Endothelial cell of umbilical vein (primary cell): Measurements from ENCODE around the gene YARS2. TPM values are rescaled to one million over a fixed set of nuclear protein-coding genes. Genes with fewer than 3 reads are reported as not detected.

Experiments used
- BruUV-seq: library from RNA; stranded (reverse); fragments of 400-500 nt; replicated peaks from 2 replicates; lab custom pipeline; 2021; lab: Mats Ljungman, UMichigan
- CTCF ChIA-PET: fragments of 300-600, 350-600 bp; sonication (Branson Sonifier 250); formaldehyde crosslinking; loops from one replicate; lab custom pipeline; 2021; ENCODE audit warnings: antibody characterized with exemption, inconsistent platforms; lab: Charles Lee
- POLR2A ChIA-PET: fragments of 300-600, 350-600 bp; sonication (Branson Sonifier 250); formaldehyde crosslinking; loops from one replicate; lab custom pipeline; 2021; ENCODE audit warnings: antibody characterized with exemption, inconsistent platforms; lab: Charles Lee
- DNase-seq: peaks from one replicate; pipeline ENCODE4 v3.0.0-alpha.2; 2011; ENCODE audit warnings: low read depth, low spot score
- FAIRE-seq: peaks from 2 replicates; lab custom pipeline; 2011; peaks lifted over from hg19 to GRCh38; lab: Jason Lieb, UNC
- H2AFZ ChIP-seq: 2 replicates; pipeline ENCODE4 v1.6.0; 2012; ENCODE audit warnings: low read depth, low read length, control low read depth, inconsistent platforms
- H3K27ac ChIP-seq: 2 replicates; pipeline ENCODE4 v1.5.1; 2011; ENCODE audit warnings: low read depth, mild to moderate bottlenecking, control low read depth, low read length, moderate library complexity; ENCODE audit not compliant: insufficient read depth
- H3K27me3 ChIP-seq, 2 experiments: 2 replicates each; pipeline versions ENCODE4 v1.6.0 to v1.6.1; 2011; ENCODE audit warnings: low read length in 2 of 2, mixed read lengths in 1 of 2; ENCODE audit not compliant: control insufficient read depth in 2 of 2, insufficient read depth in 2 of 2
- H3K36me3 ChIP-seq, 2 experiments: 2 replicates in 1 of 2; 3 replicates in 1 of 2; pipeline ENCODE4 v1.5.1; 2011; ENCODE audit warnings: low read length in 2 of 2, mild to moderate bottlenecking in 1 of 2, moderate library complexity in 1 of 2; ENCODE audit not compliant: control insufficient read depth in 2 of 2, insufficient read depth in 2 of 2; ENCODE audit errors: extremely low read depth in 1 of 2
- H3K4me1 ChIP-seq: 3 replicates; pipeline ENCODE4 v1.5.1; 2011; ENCODE audit warnings: mild to moderate bottlenecking, low read length; ENCODE audit not compliant: control insufficient read depth, insufficient read depth; ENCODE audit errors: extremely low read depth
- H3K4me2 ChIP-seq: 2 replicates; pipeline ENCODE4 v1.6.1; 2011; ENCODE audit warnings: low read length, control low read depth, mixed read lengths; ENCODE audit not compliant: insufficient read depth
- H3K4me3 ChIP-seq, 3 experiments: fragments of 200-600 bp in 1 of 3; sonication (generic), shearing (Covaris generic) in 1 of 3; replicated peaks in 1 of 3; 2 replicates each; pipeline ENCODE4 v1.5.1; 2011 to 2016; ENCODE audit warnings: control low read depth in 3 of 3, low read length in 3 of 3, mild to moderate bottlenecking in 2 of 3, inconsistent platforms in 1 of 3, low read depth in 1 of 3, moderate library complexity in 1 of 3; ENCODE audit not compliant: insufficient read depth in 1 of 3
- H3K79me2 ChIP-seq: 2 replicates; pipeline ENCODE4 v1.6.0; 2012; ENCODE audit warnings: low read length, inconsistent platforms; ENCODE audit not compliant: control insufficient read depth, insufficient read depth
- H3K9ac ChIP-seq: replicated peaks from 2 replicates; pipeline ENCODE3; 2011; ENCODE audit warnings: low read length, control low read depth; ENCODE audit not compliant: insufficient read depth; ENCODE audit errors: extremely low read depth
- H3K9me1 ChIP-seq: replicated peaks from 3 replicates; pipeline ENCODE4 v1.6.0; 2011; ENCODE audit warnings: mild to moderate bottlenecking, low read length; ENCODE audit not compliant: control insufficient read depth, insufficient read depth; ENCODE audit errors: extremely low read depth
- H3K9me3 ChIP-seq: replicated peaks from 2 replicates; pipeline ENCODE4 v1.5.1; 2012; ENCODE audit warnings: low read length, inconsistent platforms; ENCODE audit not compliant: control insufficient read depth, insufficient read depth
- H4K20me1 ChIP-seq: replicated peaks from 2 replicates; pipeline ENCODE3; 2011; ENCODE audit warnings: mild to moderate bottlenecking, low read length; ENCODE audit not compliant: control insufficient read depth, insufficient read depth; ENCODE audit errors: extremely low read depth
- EZH2 ChIP-seq: IDR thresholded peaks from 2 replicates; pipeline ENCODE4 v1.6.1; 2012; ENCODE audit warnings: borderline replicate concordance, low read depth, mild to moderate bottlenecking, moderate library complexity, low read length, inconsistent platforms; ENCODE audit not compliant: severe bottlenecking
- FOS ChIP-seq: IDR thresholded peaks from 2 replicates; pipeline ENCODE4 v1.6.1; 2011; ENCODE audit warnings: mild to moderate bottlenecking, low read length, moderate library complexity, borderline replicate concordance; ENCODE audit not compliant: insufficient read depth
- GATA2 ChIP-seq: IDR thresholded peaks from 2 replicates; pipeline ENCODE4 v1.7.0; 2011; ENCODE audit warnings: low read depth, mild to moderate bottlenecking, moderate library complexity, mixed read lengths, low read length; ENCODE audit not compliant: insufficient read length, insufficient read depth
- JUN ChIP-seq: IDR thresholded peaks from 2 replicates; pipeline ENCODE4 v1.6.1; 2011; ENCODE audit warnings: borderline replicate concordance, low read depth; ENCODE audit not compliant: insufficient read length, insufficient read depth
- MYC ChIP-seq: IDR thresholded peaks from one replicate; pipeline ENCODE4 v1.6.1; 2011; ENCODE audit warnings: mild to moderate bottlenecking, low read depth, low read length
- POLR2A ChIP-seq: IDR thresholded peaks from 2 replicates; pipeline ENCODE4 v1.6.1; 2012; ENCODE audit warnings: low read depth, mild to moderate bottlenecking, control low read depth, low read length
- POLR2AphosphoS5 ChIP-seq: IDR thresholded peaks from 2 replicates; pipeline ENCODE4 v1.6.1; 2012; ENCODE audit warnings: low read depth, mild to moderate bottlenecking, control low read depth, low read length, moderate library complexity; ENCODE audit not compliant: insufficient read depth
- dilution Hi-C: fragments of 300-500 bp; cut with MboI; formaldehyde crosslinking; loops from one replicate; pipeline ENCODE4 v1.15.0; 2019; ENCODE audit warnings: low sequenced_read_pairs; ENCODE audit not compliant: extremely low pct_ligation_motif_present
- intact Hi-C: fragments of 100-400 bp; cut with micrococcal nuclease; formaldehyde crosslinking; loops from one replicate; pipeline ENCODE4 v1.10.0; 2022
- polyA plus RNA-seq, 4 experiments: library from polyadenylated mRNA; depleted of rRNA in 3 of 4; stranded (reverse) in 3 of 4; unstranded in 1 of 4; fragments of >200 nt; gene quantifications; 2 replicates each; pipeline versions ENCODE4 v1.2.1 to v1.2.3, GENCODE V29; 2011 to 2012; ENCODE audit warnings: missing spikeins in 1 of 4
- total RNA-seq: library from RNA; stranded (reverse); gene quantifications from 2 replicates; pipeline ENCODE4 v1.2.3, GENCODE V29; 2021
- TF ChIP-seq, protein P1 (sequence below): IDR thresholded peaks from 2 replicates; pipeline ENCODE4 v1.6.1; 2011; ENCODE audit not compliant: insufficient read depth, insufficient read length

The YARS2 gene
- total and polyA plus RNA-seq, 2 donors (not counting 3 experiments of a cell fraction or from before 2014, with no cell fraction given) = 24.6 to 26.8 TPM

- FAIRE-seq (no peak), DNase-seq (no peak)
- H3K9ac ChIP-seq = no peak overlapping the region
- H3K27me3 ChIP-seq = no peaks in the 10 kb centered on the region
- TF ChIP-seq POLR2AphosphoS5 = no peak
- no peak for TF ChIP-seq MYC
- no peak for TF ChIP-seq GATA2
- TF ChIP-seq POLR2A = no peak
- TF ChIP-seq EZH2 = no peak
- intact Hi-C loops (no loop called here), dilution Hi-C loops (no loop called here)
- CTCF ChIA-PET = no interaction called here
- peaks cover 5 to 6% of the 10 kb centered on the region in 2 experiments for H3K36me3 ChIP-seq
- no peak overlapping the region for H3K27ac ChIP-seq
- no peaks in the 10 kb centered on the region for H3K4me1 ChIP-seq
- no peak overlapping the region for H3K4me3 ChIP-seq
- no TSS peak for BruUV-seq
- H3K4me2 ChIP-seq = no peak overlapping the region
- no peaks in the 10 kb centered on the region for H4K20me1 ChIP-seq
- no peaks in the 10 kb centered on the region for H3K9me3 ChIP-seq
- H2AFZ ChIP-seq = no peak overlapping the region
- no peaks in the 10 kb centered on the region for H3K79me2 ChIP-seq
- no peaks in the 10 kb centered on the region for H3K9me1 ChIP-seq
- POLR2A ChIA-PET = no interaction called here
Observed at GRCh38 chr12:32718926-32719325, 36.8 kb downstream of the YARS2 start.

DNA sequence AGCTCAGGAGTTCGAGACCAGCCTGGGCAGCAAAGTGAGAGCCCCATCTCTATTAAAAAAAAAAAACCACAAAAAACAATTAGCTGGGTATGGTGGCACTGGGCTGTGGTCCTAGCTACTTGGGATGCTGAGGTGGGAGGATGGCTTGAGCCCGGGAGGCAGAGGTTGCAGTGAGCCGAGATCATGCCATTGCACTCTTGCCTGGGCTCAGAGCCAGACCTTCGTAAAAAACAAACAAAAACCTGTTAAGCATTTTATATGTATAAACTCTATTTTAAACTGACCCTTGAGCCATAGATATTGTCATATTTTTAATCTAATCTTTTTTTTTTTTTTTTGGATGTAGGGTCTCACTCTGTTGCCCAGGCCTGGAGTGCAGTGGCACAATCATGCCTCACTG, 40.9 kb downstream of the YARS2 start:
- Histone ChIP-seq H3K4me2 (no peak overlapping the region), H3K27me3 (no peaks in the 10 kb centered on the region), H3K9ac (no peak overlapping the region), H3K4me3 (no peak overlapping the region), H3K36me3 (peaks cover 4 to 14% of the 10 kb centered on the region in 2 experiments), H3K79me2 (peaks cover 2% of the 10 kb centered on the region), H3K27ac (no peak overlapping the region), H3K4me1 (no peaks in the 10 kb centered on the region), H4K20me1 (no peaks in the 10 kb centered on the region), H3K9me1 (no peaks in the 10 kb centered on the region), H2AFZ (no peak overlapping the region), H3K9me3 (no peaks in the 10 kb centered on the region)
- BruUV-seq = no TSS peak
- intact Hi-C loops = no loop called here
- FAIRE-seq = no peak
- DNase-seq = no peak
- TF ChIP-seq EZH2 (no peak), JUN (no peak), MYC (no peak), FOS (no peak), POLR2A (no peak), POLR2AphosphoS5 (no peak)
- TF ChIP-seq, protein P1, sequence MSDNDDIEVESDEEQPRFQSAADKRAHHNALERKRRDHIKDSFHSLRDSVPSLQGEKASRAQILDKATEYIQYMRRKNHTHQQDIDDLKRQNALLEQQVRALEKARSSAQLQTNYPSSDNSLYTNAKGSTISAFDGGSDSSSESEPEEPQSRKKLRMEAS = no peak
- ChIA-PET CTCF (no interaction called here), POLR2A (no interaction called here)
- dilution Hi-C loops = no loop called here
